ENCODE results near the gene ZNF366.

Gene ZNF366

DNA sequence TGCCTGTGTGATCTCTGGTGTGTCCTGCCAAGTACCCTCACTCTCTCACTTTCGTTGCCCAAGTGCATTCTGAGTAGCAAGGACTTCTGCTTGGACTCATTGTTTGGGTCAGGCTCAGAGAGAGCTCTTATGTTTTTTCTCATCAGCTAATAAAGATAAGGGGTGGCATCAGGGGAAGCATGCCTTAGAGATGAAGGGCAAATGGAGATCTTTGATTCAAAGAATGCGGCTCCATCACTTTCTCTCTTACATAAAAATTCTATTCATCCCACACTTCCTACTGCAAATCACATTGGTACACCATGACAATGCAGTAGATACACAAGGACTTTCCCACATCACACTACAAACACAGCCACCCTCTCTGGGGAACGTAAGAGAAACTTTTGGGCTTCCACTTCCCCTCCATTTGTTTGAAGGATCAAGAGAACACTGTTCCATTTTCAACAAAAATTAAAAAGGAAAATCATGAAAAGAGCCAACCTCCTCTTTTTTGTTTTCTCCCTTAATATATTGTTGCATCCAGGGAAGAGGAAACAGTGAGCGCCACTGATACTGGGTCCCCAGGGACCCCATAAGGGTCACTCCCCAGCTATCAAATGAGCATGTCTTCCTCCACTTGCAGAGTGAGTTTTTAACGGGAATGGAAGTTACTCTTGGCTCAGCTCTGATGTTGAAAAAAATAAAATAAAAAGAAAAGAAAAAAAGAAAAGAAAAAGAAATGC lies 73.0 kb downstream of the ZNF366 start:
- POLR2A ChIA-PET (ENCODE audit: low non-redundant PET), result interaction anchor here (0.6 kb wide), 1 partner anchor 19 kb away, joined by 3 read pairs; no protein-coding TSS in a partner anchor
- no peak for DNase-seq (ENCODE audit: low spot score)
- no peak overlapping the region for H3K27ac ChIP-seq
- CTCF ChIA-PET, result interaction anchor here (0.7 kb wide), 2 partner anchors 383 to 401 kb away, joined by 3 to 4 read pairs; no protein-coding TSS in a partner anchor
- TF ChIP-seq, protein P1, sequence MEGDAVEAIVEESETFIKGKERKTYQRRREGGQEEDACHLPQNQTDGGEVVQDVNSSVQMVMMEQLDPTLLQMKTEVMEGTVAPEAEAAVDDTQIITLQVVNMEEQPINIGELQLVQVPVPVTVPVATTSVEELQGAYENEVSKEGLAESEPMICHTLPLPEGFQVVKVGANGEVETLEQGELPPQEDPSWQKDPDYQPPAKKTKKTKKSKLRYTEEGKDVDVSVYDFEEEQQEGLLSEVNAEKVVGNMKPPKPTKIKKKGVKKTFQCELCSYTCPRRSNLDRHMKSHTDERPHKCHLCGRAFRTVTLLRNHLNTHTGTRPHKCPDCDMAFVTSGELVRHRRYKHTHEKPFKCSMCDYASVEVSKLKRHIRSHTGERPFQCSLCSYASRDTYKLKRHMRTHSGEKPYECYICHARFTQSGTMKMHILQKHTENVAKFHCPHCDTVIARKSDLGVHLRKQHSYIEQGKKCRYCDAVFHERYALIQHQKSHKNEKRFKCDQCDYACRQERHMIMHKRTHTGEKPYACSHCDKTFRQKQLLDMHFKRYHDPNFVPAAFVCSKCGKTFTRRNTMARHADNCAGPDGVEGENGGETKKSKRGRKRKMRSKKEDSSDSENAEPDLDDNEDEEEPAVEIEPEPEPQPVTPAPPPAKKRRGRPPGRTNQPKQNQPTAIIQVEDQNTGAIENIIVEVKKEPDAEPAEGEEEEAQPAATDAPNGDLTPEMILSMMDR (conservative IDR thresholded peaks at IDR 0.05; ENCODE audit: low read depth), result no peak

DNA sequence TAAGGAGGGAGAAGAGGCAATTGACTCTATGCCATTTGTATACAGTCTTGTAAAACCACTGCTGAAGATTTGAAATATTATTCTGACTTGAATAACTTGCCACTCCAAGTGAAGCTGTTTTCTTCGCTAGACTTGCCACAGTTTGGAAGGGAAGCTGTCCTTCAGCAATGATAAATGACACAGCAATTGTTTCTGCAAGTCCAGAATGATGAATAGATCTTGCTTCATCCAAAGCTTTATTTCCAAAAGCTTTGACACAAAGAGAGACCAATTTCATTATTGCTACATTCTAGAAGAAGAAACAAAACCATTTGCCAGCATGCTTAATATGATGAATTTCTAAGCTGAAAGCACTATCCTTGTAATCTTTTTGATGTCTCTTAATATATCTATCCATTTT lies 73.7 kb downstream of the ZNF366 start:
- CTCF ChIA-PET, result no interaction called here
- no peak for DNase-seq (ENCODE audit: low spot score)
- H3K27ac ChIP-seq, result no peak overlapping the region
- TF ChIP-seq, protein P1 (conservative IDR thresholded peaks at IDR 0.05; ENCODE audit: low read depth), result no peak
- POLR2A ChIA-PET (ENCODE audit: low non-redundant PET), result no interaction called here

DNA sequence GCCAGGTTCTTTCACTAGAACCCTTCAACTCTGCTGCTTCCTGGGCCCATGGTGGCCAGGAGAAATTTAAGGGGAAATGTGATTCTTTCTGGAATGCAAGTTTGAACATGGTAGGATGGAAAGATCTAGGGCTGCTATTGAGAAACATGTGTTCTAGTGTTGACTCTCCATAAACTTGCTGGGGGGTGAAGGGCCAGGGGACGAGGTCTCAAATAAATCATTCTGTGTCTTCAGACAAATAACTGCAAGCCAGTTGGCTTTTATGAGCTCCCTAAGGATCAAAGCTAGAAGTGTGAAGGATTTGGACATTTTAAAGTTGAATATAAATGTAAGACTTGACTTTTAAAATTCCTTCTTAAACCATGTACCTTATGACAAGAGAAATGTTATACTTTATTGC lies 78.5 kb downstream of the ZNF366 start:
- POLR2A ChIA-PET (ENCODE audit: low non-redundant PET), result no interaction called here
- TF ChIP-seq, protein P1 (conservative IDR thresholded peaks at IDR 0.05; ENCODE audit: low read depth), result no peak
- H3K27ac ChIP-seq, result no peak overlapping the region
- CTCF ChIA-PET, result no interaction called here
- DNase-seq (ENCODE audit: low spot score), result no peak

DNA sequence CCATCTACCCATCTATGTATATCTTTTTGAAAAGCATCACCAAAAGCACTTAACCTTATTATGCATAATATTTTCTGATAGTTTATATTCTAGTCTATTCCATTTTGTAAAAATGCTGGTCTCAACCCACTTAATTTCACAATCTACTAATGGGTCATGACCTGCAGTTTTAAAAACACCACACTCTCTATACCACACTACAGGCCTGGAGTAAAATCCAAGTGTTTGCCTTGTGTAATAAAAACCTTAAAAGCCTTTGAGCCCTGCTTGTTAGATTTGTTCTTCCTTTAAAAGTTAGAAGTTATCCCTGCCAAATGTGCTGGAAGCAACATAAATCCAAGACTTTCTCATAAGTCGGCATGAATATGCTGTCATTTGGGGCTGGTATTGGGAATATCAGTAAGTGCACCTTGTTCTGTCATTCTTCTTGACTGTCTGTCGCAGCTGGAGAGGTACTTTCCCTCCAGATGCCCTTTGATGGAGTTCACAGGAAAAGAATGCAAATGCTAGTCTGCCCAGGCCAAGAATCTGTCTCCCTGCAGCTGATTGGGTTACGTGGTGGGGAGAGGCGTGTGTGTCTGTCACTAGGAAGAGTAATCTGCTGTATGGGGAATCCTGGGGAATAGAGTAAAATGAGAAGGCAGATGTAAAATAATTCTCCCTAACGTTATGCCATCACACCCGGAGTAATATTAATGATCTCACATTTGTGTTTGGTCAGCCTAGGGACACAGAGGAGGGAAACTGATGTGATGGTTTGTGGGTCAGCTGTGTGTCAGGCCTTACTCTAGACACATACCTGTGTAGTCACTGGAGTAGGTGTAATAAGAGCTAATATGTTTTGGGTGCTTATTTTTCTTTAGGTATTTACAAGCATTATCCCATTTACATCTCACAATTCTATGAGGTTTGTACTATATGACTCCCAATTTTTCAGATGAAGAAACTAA lies 79.4 kb downstream of the ZNF366 start:
- POLR2A ChIA-PET (ENCODE audit: low non-redundant PET), result no interaction called here
- TF ChIP-seq, protein P1 (conservative IDR thresholded peaks at IDR 0.05; ENCODE audit: low read depth), result no peak
- peak; percentile 22 for DNase-seq (ENCODE audit: low spot score)
- CTCF ChIA-PET, result interaction anchor here (0.7 kb wide), 1 partner anchor 11 kb away, joined by 3 read pairs; no protein-coding TSS in a partner anchor
- H3K27ac ChIP-seq, result no peak overlapping the region

DNA sequence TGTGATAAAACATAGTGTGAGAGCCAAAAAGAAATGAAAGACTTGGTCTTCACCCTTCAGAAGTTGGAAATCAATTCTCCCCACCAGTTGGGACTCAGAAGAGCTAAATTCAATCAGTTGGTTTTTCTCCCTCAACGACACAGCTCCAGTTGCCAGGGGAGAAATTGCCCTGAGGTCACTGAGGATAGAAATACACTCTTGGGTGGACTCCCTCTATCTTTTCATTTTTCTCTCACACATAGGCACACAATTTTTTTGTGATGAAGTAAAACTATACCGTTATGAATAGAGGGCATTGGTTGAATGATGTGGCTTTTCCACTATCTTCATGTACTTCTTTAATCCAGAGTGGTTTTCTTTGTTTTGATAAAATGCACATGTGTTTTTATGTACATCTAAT lies 80.2 kb downstream of the ZNF366 start:
- no peak for DNase-seq (ENCODE audit: low spot score)
- CTCF ChIA-PET, result no interaction called here
- TF ChIP-seq, protein P1 (conservative IDR thresholded peaks at IDR 0.05; ENCODE audit: low read depth), result no peak
- H3K27ac ChIP-seq, result no peak overlapping the region
- POLR2A ChIA-PET (ENCODE audit: low non-redundant PET), result no interaction called here

DNA sequence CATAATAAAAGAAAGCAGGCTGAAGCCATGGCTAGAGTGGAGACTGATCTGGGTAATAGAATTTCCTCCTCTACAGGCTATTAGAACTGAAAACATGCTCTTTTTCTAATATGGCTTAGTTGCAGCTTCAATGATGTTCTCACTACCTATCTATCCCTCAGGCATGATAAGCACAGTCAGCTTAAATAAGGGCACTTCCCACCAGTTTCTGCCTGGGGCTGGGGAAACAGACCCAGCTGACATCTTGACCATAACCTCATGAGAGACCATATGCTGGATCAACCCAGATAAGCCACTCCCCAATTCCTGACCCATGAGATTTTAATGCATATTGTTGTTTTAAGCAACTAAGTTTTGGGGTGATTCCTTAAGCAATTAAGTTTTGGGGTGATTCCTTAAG lies 81.2 kb downstream of the ZNF366 start:
- TF ChIP-seq, protein P1 (conservative IDR thresholded peaks at IDR 0.05; ENCODE audit: low read depth), result no peak
- ChIA-PET CTCF (no interaction called here), POLR2A (ENCODE audit: low non-redundant PET) (no interaction called here)
- no peak for DNase-seq (ENCODE audit: low spot score)
- H3K27ac ChIP-seq, result no peak overlapping the region

All from RWPE1 (cell line).